Suppressor macrophage treated with lipopolysaccharide for 4 hours (primary cell): Measurements from ENCODE around the gene COA3.
A peak's percentile ranks its signal among the peaks of the same experiment; 100 is the strongest.
"Not testable (repeated sequence)": the region's sequence is repeated elsewhere in the genome, so short reads cannot be mapped to it uniquely, and the experiment has no call there.

Experiments
- DNase-seq: peaks from one replicate; pipeline ENCODE4 v3.0.0-alpha.2; 2020

COA3 gene

DNA sequence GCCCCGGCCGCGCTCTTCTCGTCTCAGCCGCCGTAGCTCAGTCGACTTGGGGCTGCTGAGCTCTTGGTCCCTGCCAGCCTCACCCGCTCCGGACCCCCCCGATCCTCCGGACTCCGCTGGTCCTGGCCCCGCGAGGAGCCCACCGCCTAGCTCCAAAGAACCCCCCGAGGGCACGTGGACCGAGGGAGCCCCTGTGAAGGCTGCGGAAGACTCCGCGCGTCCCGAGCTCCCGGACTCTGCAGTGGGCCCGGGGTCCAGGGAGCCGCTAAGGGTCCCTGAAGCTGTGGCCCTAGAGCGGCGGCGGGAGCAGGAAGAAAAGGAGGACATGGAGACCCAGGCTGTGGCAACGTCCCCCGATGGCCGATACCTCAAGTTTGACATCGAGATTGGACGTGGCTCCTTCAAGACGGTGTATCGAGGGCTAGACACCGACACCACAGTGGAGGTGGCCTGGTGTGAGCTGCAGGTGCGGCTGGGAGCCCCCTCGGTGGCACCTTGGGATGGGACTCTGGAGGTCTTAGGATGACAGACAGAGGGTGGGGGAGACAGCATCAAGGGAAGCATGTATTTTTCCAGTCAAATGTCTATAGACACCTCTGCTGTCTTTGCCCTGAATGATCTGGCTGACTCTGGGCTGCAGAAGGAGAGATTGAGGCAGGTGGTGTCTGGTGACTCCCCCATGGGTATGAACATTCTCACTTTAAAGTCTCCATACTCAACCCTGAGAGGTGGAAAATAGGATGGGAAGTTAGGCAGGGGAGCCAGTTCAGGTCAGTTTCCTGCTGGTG, 17.5 kb downstream of the COA3 start:
- no peak for DNase-seq

DNA sequence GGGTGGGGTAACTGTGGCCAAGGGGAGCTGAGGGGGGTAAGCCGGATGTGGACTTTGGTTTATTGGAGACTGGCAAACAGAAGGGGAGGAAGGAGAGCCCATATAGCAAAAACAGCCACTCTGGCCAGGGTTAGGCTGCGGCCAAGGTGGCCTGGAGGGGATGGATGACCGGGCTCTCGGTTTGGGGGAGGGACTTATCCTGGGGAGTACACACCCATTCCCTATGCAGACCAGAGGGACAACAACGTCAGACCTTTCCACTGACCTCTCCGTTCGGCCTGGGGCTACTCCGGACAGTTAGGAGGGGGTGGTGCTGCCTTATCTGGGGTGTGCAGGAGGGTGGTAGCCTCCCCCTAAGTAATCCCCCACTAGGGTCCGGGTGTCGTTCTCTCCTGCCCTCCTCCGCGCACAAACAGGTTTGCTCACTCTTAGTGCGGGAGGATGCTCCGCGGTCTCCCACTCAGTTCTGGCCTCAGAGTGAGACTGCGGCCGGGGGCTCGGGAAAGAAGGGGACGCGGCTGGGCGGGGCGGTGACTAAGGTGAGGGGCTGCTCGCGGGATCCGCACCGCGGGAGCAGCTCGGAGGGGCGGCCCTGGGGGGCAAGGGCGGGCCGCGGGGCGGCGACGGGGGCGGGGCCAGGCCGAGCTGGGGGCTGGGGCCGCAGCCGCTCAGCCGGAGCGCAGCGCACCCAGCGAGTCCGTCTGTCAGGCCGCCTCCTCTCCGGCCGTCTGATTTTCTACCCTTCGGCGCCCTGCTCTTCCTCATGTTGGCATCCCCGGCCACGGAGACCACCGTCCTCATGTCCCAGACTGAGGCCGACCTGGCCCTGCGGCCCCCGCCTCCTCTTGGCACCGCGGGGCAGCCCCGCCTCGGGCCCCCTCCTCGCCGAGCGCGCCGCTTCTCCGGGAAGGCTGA, 18.3 kb downstream of the COA3 start, which contains the start of gene WNK4:
Gene WNK4 (plus strand): TSS at position 675 of the 915 bp plus-strand sequence. CDS start 89 bp downstream, at position 764.
- no peak for DNase-seq

DNA sequence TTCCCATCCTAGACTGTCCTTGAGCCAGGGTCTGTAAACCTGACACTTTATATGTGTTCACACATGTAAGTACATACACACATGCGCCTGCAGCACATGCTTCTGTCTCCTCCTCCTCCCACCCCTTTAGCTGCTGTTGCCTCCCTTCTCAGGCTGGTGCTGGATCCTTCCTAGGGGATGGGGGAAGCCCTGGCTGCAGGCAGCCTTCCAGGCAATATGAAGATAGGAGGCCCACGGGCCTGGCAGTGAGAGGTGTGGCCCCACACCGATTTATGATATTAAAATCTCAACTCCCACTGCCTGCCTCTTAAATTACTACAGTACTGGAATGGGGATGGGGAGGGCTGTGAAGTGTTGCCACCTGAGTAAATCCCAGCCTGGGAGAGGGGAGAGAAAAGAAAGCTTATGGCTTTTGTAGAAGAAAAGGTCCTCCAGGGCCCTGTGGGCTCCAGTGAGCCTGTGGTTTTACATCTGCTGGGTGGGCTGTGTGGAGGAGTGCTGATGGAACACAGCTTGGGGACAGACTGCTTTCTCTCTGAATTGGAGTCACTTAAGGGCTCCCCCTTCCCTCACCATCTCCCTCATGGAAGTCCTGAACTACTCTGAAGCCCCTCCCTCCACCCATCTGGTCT, 19.1 kb downstream of the COA3 start:
- no peak for DNase-seq

DNA sequence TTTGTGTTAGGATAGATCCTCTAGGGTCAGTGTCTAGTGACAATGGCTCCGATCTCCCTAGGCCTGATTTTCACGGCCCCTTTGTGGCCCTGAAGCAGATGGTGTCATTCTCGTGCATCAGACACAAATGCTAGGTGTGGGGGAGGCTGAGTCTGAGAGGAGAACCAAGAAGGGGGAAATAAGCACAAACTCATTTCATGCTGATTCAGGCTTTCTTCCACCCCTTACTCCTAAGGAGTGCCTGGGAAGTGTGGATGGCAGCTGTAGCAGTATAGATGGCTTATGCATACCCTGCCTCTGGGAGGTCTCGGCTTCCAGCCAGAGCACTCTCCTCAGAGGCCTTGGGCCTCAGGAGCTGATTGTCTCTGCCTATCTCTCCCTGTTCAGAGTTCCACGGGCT, 19.9 kb downstream of the COA3 start:
- DNase-seq, result no peak

DNA sequence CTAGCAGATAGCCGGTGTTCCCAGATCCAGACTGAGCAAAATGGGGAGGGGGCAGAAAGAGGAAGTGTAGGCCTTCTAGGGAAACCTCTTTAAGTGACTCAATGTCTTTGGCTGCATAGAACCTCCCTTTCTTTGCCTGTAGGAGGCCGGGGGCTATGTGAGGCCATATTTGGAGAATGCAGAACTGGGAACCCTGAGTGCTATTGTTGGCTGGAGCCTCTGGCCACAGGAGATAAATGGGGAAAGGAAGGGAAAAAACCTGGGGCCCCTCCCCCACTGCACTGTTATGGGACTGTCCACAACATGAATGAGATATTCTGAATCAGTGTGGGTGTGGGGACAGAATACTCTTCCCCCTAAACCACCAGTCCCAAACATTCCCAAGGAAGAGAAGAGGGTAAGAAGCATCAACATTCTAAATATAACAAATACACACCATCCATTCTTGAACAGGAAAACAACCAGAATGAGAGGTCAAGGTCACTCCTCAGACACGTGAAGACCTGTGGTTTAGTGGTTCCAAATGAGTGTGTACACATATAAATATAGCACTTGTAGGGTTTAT, 22.9 kb downstream of the COA3 start:
- peak; percentile 86 for DNase-seq

DNA sequence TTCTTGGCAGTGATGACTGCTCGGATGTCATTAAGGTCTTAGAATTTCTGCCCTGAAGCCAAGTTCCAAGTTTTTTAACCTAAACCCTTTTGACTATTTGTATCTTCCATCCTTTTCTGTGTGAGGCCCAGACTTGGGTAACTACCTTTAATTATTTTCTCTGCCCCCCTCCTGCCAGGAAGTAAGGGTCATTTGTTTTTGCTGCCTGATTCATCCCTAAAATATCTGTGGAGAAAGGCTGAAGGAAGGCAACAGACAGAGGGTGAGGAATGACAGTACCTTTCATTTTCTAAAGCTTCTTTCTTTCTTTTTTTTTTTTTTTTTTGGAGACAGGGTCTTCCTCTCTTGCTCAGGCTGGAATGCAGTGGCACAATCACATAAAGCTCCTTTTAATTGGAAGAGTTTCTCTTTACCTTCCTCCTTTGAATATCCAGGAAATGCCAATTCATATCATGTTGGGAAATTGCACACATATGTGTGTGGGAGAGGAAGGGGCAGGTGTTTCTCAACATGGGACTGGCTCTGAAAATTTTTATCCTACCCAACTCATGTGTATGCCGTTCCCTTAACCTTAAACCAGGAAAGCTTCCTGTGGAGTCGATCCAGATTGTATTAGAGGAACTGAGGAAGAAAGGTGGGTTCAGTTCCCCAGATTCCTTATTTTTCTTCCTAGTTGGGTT, 24.3 kb downstream of the COA3 start:
- DNase-seq, result no peak

DNA sequence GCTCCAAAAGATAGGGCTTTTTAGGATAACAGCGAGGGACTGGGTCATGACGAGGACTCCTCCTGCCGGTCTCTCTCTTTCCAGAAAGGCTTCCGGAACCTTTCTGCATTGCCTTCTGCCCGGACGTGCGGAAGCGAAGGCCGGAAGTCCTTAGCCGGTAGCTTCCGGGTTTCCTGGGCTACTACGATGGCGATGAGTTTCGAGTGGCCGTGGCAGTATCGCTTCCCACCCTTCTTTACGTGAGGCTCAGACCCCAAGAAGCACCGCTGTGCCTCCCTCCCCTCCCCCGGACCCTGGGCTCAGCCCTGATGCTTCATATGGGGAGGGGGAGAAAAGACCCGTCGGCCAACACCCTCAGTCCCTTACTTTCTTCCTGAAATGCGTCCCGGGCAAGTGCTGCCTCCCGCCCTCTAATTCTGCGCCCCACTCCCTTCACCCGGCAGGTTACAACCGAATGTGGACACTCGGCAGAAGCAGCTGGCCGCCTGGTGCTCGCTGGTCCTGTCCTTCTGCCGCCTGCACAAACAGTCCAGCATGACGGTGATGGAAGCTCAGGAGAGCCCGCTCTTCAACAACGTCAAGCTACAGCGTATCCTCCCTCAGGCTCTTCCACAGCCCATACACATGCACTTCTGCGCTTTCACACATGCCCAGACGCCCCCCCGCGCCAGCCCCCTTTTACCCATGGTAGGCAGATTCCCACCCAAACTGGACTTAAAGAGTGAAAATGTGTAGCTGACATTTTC, 25.0 kb downstream of the COA3 start, which contains the start of gene VPS25:
Gene VPS25 (plus strand): TSS at position 160 of the 746 bp plus-strand sequence. CDS start 27 bp downstream, at position 187.
- peak; percentile 89 for DNase-seq

DNA sequence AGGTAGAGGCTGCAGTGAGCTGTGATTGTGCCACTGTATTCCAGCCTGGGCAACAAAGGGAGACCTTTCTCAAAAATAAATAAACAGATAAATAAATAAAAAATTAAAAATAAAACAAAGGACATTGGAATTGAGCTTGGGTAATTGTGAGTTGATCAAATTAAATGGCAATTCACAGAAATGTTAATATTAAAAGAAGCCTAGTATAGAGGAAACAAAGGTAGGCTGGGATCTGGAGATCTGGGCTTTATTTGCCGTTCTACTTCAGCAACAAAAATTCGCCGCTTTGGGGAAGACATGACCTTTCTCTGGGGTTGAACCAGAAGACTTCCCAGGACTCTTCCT, 25.6 kb downstream of the COA3 start:
- DNase-seq, result no peak

DNA sequence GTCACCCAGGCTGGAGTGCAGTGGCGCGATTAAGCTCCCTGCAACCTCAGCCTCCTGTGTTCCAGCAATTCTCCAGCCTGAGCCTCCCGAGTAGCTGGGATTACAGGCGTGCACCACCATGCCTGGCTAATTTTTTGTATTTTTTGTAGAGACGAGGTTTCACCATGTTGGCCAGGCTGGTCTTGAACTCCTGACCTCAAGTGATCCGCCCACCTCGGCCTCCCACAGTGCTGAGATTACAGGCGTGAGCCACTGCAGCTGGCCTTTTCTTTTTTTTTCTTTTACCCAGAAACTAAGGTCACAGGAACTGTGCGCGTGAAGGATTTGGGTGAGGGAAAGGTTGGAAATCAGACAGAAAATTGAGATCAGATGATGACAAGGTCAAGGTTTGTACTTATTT, 28.5 kb downstream of the COA3 start:
- DNase-seq, result not testable (repeated sequence)

DNA sequence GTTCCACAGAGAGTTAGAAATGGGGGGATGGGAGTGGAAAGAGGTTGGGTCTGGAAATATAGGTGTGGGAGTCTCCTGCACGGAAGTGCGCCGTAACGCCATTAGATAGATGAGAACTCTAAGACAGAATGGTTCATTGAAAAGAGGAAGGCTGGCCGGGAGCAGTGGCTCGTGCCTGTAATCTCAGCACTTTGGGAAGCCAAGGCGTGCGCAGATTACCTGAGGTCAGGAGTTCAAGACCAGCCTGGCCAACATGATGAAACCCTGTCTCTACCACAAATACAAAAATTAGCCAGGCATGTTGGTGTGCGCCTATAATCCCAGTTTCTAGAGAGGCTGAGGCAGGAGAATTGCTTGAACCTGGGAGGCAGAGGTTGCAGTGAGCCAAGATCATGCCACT, 30.5 kb downstream of the COA3 start:
- DNase-seq, result not testable (repeated sequence)

DNA sequence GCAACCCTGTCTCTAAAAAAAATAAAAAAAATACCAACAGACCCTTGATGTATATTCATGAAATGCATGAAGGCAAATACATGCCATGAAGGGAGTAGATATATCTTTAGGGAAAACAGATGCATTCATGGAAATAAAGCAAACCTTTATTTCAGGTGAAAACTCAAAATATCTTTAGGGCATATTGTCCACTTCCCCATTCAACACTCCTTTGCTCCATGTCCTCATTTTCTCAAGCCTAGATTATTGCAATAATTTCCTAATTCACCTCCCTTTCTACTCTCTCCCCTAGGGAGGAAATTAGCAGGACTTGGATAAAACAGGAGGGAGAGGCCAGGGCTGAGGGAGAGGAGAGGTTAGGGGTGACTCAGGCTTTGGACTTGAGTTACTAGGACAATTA, 31.0 kb downstream of the COA3 start:
- no peak for DNase-seq

DNA sequence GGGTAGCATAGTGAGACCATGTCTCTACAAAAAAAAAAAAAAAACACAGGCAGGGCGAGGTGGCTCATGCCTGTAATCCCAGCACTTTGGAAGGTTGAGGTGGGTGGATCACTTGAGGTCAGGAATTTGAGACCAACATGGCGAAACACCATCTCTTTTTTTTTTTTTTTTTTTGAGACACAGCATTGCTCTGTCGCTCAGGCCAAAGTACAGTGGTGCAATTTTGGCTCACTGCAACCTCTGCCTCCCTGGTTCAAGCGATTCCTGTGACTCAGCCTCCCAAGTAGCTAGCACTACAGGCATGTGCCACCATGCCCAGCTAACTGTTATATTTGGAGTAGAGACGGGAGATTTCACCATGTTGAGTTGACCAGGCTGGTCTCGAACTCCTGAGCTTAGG, 32.4 kb downstream of the COA3 start:
- DNase-seq, result no peak

DNA sequence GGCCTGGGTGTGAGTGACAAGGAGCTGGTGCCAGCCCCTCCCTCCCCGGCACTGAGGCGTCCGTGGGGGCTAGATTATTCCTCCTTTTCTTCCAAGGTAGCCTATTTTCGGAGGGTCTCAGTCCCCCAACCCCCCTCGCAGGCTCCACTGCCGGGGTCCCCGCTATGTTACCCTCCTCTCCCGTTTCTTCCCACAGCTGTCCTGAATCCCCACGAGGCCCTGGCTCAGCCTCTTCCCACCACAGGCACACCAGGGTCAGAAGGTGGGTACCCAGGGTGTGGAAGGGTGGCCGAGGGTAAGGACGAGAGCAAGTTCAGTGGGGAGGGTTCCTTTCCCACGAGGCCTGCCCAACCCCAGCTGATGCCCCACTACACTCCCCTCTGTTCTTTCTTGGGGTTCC, 36.9 kb downstream of the COA3 start:
- no peak for DNase-seq

DNA sequence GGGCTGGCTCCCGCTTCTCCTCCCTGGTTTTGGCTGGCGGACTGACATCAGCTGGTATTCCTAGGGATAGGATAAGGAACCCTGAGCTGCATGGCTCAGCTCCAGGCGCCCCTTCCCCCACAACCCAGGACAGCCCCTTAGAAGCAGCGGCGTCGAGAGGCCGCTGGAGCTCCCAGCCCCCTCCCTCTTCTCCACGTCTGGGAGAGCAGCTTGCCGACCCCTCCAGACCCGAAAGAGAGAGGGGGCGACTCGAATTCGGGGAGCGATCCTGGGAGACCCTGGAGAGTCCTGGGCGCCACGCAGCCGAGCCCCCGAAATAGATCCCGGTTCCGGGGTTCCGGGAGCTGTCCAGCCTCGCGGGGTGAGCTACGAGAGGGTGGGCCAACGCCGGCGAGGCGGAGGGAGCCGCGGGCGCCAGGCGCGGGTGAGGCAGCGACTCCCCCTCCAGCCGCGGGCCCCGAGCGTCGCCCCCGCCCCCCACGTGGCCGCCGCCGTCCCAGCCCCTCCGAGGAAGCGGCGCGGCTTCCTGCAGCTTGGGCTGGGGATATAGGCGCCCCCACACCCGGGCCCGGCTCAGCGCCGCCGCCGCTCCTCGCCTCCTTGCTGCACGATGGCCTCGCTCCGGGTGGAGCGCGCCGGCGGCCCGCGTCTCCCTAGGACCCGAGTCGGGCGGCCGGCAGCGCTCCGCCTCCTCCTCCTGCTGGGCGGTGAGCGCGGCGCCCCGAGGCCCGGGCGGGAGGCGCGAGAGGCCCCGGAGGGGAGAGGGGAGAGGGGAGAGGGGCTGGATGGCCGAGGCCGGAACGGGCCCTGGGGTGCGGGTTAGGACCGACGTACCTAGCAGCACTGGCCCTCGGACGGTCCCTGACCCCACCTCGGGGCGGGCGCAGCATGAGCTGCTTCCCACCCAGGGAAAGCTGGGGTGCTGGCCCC, 37.6 kb downstream of the COA3 start, which contains the start of gene RAMP2:
Gene RAMP2 (plus strand): TSS at position 576 of the 930 bp plus-strand sequence. CDS start 35 bp downstream, at position 611.
- peak; percentile 39 for DNase-seq

DNA sequence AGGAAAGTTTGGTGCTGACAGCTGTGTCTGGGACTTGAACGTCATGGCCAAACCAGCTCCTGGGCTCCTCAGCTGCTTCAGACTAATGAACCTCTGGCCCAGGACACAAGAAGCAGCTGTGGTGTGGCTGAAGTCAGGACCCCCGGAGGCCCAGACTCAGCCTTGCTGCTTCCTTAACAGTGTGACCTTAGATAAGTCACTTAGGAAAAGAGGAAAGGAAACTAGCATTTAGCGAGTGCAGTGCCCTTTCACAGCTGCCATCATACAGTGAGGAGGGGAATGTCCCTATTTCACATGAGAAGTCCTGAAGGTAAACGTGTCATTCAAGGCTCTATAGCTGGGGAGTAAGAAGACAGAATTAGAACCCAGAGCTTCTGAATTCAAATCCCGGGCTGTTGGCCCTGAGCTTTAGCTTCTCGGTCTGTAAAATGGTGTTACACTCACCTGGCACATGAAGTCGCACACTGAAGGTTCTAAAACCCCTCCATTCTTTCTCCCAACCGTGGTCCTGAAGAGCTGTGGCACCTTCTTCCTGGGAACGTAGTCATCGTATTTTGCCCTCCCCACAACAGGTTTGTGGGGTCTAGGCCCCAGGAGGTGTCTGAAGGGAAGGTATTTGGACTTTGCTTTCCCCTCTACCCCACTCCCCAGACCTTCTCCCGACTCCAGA, 38.4 kb downstream of the COA3 start:
- DNase-seq, result peak; percentile 86

DNA sequence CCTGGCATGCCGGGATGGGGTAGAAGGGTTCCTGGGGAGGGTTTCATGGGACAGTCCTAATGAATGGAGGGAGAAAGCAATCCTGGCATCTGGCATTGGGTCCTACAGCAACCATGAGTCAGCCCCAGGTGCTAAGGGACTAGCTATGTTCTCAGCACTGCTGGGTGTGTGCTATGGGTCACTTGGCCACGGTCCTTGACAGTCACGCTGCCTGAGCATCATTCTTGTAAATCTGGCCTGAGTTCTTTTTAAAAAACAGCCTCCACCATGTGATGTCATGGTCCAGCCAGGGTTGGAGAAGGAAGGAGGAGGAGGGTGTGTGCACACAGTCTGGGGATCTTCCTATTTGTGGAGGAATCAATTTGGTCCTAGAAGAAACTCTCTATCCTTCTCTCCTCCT, 43.7 kb downstream of the COA3 start:
- DNase-seq, result no peak

DNA sequence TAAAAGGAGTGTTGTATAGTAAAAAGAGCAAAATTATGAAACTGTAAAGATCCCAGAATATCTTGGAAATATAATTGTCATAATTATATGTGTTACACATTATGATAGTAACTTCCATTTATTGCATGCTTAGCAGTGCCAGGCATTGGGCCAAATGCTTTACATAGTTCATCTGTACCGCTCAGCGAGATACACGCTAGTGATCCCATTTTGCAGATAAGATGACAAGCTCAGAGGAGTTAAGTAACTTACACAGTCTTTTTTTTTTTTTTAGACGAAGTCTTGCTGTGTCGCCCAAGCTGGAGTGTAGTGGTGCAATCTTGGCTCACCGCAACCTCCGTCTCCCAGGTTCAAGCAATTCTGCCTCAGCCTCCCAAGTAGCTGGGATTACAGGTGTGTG, 46.9 kb downstream of the COA3 start:
- DNase-seq, result no peak

DNA sequence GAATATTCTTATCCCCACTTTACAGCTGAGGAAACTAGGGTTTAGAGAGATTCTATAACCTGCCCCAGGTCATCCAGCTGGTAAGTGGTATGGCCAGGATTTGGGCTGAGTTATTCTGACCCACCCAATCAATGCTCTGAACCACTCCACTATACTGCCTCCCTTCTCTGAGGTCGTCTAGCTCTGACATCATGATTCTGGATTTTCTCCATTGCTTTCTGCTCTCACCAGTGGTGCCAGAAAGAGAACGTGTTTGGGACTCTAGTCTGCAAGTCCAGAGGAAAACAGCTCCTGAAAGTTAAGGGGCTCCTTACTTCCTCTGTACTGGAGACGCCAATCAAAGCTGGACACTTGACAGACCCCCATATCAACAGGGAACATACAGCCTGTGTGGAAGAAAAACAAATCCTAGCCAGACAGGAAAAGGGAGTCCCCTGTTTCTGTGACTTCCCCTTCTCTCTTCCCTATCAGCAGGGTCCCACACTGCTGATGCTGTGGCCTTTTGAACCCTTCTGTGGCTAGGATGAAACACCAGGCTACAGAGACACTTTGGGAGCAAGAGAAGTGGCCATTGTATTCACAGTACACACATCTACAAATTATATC, 47.7 kb downstream of the COA3 start:
- DNase-seq, result peak; percentile 43
